Measurements from ENCODE around the gene TRMT1.
A peak's percentile ranks its signal among the peaks of the same experiment; 100 is the strongest.

Gene TRMT1

GRCh38 chr19:13139633-13140311 lies 23.2 kb upstream of the TRMT1 start:
- no peak overlapping the region for H3K4me3 Mint-ChIP-seq
- DNase-seq (no peak), ATAC-seq (replicated peaks) (no peak)
- H3K27ac Mint-ChIP-seq = peak overlapping the region in 1 of 2 donors; percentile 41
- no peaks in the 10 kb centered on the region for H3K27me3 Mint-ChIP-seq
- peaks cover 17% of the 10 kb centered on the region for H3K36me3 Mint-ChIP-seq (ENCODE audit: insufficient read depth)
- no peaks in the 10 kb centered on the region for H3K9me3 Mint-ChIP-seq
- no peaks in the 10 kb centered on the region for H3K4me1 Mint-ChIP-seq (ENCODE audit: low read depth in 2 of 2)

GRCh38 chr19:13138916-13139198 lies 22.3 kb upstream of the TRMT1 start:
- Mint-ChIP-seq H3K36me3 (ENCODE audit: insufficient read depth) (peaks cover 20% of the 10 kb centered on the region), H3K27ac (no peak overlapping the region), H3K4me3 (no peak overlapping the region), H3K9me3 (no peaks in the 10 kb centered on the region), H3K27me3 (no peaks in the 10 kb centered on the region), H3K4me1 (ENCODE audit: low read depth in 2 of 2) (peaks cover 0 to 5% of the 10 kb centered on the region in 2 donors)
- ATAC-seq (replicated peaks) (no peak), DNase-seq (no peak)

- DNase-seq = no peak
- H3K4me1 Mint-ChIP-seq (ENCODE audit: low read depth in 2 of 2) = peaks cover 2 to 7% of the 10 kb centered on the region in 2 donors
- H3K27me3 Mint-ChIP-seq = no peaks in the 10 kb centered on the region
- H3K4me3 Mint-ChIP-seq = no peak overlapping the region
- H3K9me3 Mint-ChIP-seq = no peaks in the 10 kb centered on the region
- no peak for ATAC-seq (replicated peaks)
- H3K36me3 Mint-ChIP-seq (ENCODE audit: insufficient read depth) = peaks cover 20% of the 10 kb centered on the region
- no peak overlapping the region for H3K27ac Mint-ChIP-seq
These were observed 21.8 kb upstream of the TRMT1 start for GRCh38 chr19:13138171-13138915.

GRCh38 chr19:13137290-13137794 lies 20.8 kb upstream of the TRMT1 start:
- DNase-seq (no peak), ATAC-seq (replicated peaks) (no peak)
- Mint-ChIP-seq H3K9me3 (no peaks in the 10 kb centered on the region), H3K27me3 (no peaks in the 10 kb centered on the region), H3K27ac (no peak overlapping the region), H3K36me3 (ENCODE audit: insufficient read depth) (peaks cover 20% of the 10 kb centered on the region), H3K4me1 (ENCODE audit: low read depth in 2 of 2) (peaks cover 12 to 17% of the 10 kb centered on the region in 2 donors), H3K4me3 (no peak overlapping the region)

GRCh38 chr19:13135068-13136062 lies 18.8 kb upstream of the TRMT1 start:
- Mint-ChIP-seq H3K27me3 (no peaks in the 10 kb centered on the region), H3K4me3 (no peak overlapping the region), H3K36me3 (ENCODE audit: insufficient read depth) (peaks cover 20% of the 10 kb centered on the region), H3K9me3 (no peaks in the 10 kb centered on the region), H3K4me1 (ENCODE audit: low read depth in 2 of 2) (peaks cover 20 to 28% of the 10 kb centered on the region in 2 donors), H3K27ac (no peak overlapping the region)
- DNase-seq = no peak
- ATAC-seq (replicated peaks) = no peak

GRCh38 chr19:13134626-13135025 lies 18.1 kb upstream of the TRMT1 start:
- H3K27ac Mint-ChIP-seq = no peak overlapping the region
- peaks cover 20% of the 10 kb centered on the region for H3K36me3 Mint-ChIP-seq (ENCODE audit: insufficient read depth)
- H3K9me3 Mint-ChIP-seq = no peaks in the 10 kb centered on the region
- no peak for DNase-seq
- peaks cover 20 to 28% of the 10 kb centered on the region in 2 donors for H3K4me1 Mint-ChIP-seq (ENCODE audit: low read depth in 2 of 2)
- no peaks in the 10 kb centered on the region for H3K27me3 Mint-ChIP-seq
- ATAC-seq (replicated peaks) = no peak
- no peak overlapping the region for H3K4me3 Mint-ChIP-seq

GRCh38 chr19:13133241-13133870 lies 16.8 kb upstream of the TRMT1 start:
- peak overlapping the region; percentile 77 to 87 for H3K27ac Mint-ChIP-seq
- peaks cover 21% of the 10 kb centered on the region for H3K36me3 Mint-ChIP-seq (ENCODE audit: insufficient read depth)
- no peaks in the 10 kb centered on the region for H3K9me3 Mint-ChIP-seq
- peak overlapping the region in 1 of 2 donors; percentile 72 for H3K4me3 Mint-ChIP-seq
- DNase-seq (no peak), ATAC-seq (replicated peaks) (no peak)
- H3K27me3 Mint-ChIP-seq = no peaks in the 10 kb centered on the region
- peaks cover 25 to 35% of the 10 kb centered on the region in 2 donors for H3K4me1 Mint-ChIP-seq (ENCODE audit: low read depth in 2 of 2)

- Mint-ChIP-seq H3K27ac (peak overlapping the region; percentile 77 to 87), H3K4me1 (ENCODE audit: low read depth in 2 of 2) (peaks cover 29 to 39% of the 10 kb centered on the region in 2 donors), H3K4me3 (peak overlapping the region; percentile 68 to 72), H3K27me3 (no peaks in the 10 kb centered on the region), H3K9me3 (no peaks in the 10 kb centered on the region), H3K36me3 (ENCODE audit: insufficient read depth) (peaks cover 19% of the 10 kb centered on the region)
- DNase-seq (peak; percentile 33 to 37 (median 35)), ATAC-seq (replicated peaks) (peak; percentile 100)
These were observed 16.1 kb upstream of the TRMT1 start for GRCh38 chr19:13132471-13133180.

GRCh38 chr19:13130886-13131490 lies 14.4 kb upstream of the TRMT1 start:
- no peaks in the 10 kb centered on the region for H3K27me3 Mint-ChIP-seq
- peaks cover 17% of the 10 kb centered on the region for H3K36me3 Mint-ChIP-seq (ENCODE audit: insufficient read depth)
- no peaks in the 10 kb centered on the region for H3K9me3 Mint-ChIP-seq
- H3K4me3 Mint-ChIP-seq = peak overlapping the region in 1 of 2 donors; percentile 13
- H3K4me1 Mint-ChIP-seq (ENCODE audit: low read depth in 2 of 2) = peaks cover 30 to 41% of the 10 kb centered on the region in 2 donors
- DNase-seq = no peak
- peak overlapping the region in 1 of 2 donors; percentile 78 for H3K27ac Mint-ChIP-seq
- no peak for ATAC-seq (replicated peaks)

GRCh38 chr19:13129384-13129783 lies 12.8 kb upstream of the TRMT1 start:
- H3K4me3 Mint-ChIP-seq = no peak overlapping the region
- peaks cover 16% of the 10 kb centered on the region for H3K36me3 Mint-ChIP-seq (ENCODE audit: insufficient read depth)
- H3K27ac Mint-ChIP-seq = no peak overlapping the region
- ATAC-seq (replicated peaks) (no peak), DNase-seq (no peak)
- H3K27me3 Mint-ChIP-seq = no peaks in the 10 kb centered on the region
- no peaks in the 10 kb centered on the region for H3K9me3 Mint-ChIP-seq
- H3K4me1 Mint-ChIP-seq (ENCODE audit: low read depth in 2 of 2) = peaks cover 30 to 39% of the 10 kb centered on the region in 2 donors

GRCh38 chr19:13128583-13128982 lies 12.0 kb upstream of the TRMT1 start:
- no peaks in the 10 kb centered on the region for H3K27me3 Mint-ChIP-seq
- H3K4me3 Mint-ChIP-seq = no peak overlapping the region
- peak overlapping the region in 1 of 2 donors; percentile 89 for H3K27ac Mint-ChIP-seq
- ATAC-seq (replicated peaks) (no peak), DNase-seq (no peak)
- H3K4me1 Mint-ChIP-seq (ENCODE audit: low read depth in 2 of 2) = peaks cover 31 to 36% of the 10 kb centered on the region in 2 donors
- no peaks in the 10 kb centered on the region for H3K9me3 Mint-ChIP-seq
- peaks cover 14% of the 10 kb centered on the region for H3K36me3 Mint-ChIP-seq (ENCODE audit: insufficient read depth)

Data from effector memory CD8-positive, alpha-beta T cell (primary cell).